ENCODE results near the gene CDH16. TPM values are rescaled to one million over a fixed set of nuclear protein-coding genes. Genes with fewer than 3 reads are reported as not detected.
"Not testable (repeated sequence)": the region's sequence is repeated elsewhere in the genome, so short reads cannot be mapped to it uniquely, and the experiment has no call there.

CDH16 gene
- total RNA-seq, 1 donor from 2014 or later, result 0.33 TPM

DNA sequence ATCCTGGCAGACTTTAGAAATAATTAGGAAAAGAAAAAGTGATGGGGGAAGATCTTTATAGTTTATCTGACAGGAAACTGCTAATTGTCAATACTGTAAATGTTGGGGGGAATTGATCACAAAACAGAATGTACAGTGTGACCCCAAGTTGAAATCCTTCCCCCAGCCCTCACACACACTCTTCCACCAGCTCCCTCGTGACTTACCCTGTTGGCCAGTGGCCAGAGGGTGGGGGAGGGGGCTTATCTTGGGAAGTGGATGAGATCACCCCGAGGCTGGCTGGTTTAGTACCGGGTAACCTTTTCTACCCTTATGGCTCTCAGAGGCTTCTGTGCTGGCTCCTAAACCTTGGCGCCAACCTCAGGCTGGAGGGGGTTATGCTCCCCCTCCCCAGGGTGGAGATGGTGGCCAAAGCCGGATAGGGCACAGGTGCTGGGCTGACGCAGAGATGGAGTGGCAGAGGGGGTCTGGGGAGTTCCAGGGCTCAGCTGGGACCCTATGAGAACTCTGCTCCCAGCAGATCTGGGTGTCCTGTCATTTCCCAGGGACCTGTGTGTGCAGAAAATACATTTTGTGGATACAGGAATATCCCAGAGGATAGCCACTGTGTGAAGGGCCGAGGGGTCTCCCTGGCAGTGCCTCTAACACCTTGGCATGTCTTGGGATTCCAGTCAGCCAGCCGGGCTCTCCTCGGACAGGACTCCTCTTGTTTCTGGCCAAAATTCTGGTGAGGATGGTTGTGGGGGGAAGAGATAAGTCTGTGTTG lies 18.6 kb downstream of the CDH16 start:
- no peaks in the 10 kb centered on the region for H3K27me3 ChIP-seq (ENCODE audit: control insufficient read depth, insufficient read depth, low read length)
- H3K4me3 ChIP-seq (ENCODE audit: low read depth, low read length), result no peak overlapping the region
- no peaks in the 10 kb centered on the region for H3K36me3 ChIP-seq (ENCODE audit: control insufficient read depth, insufficient read depth, low read length)
- TF ChIP-seq, protein P1, sequence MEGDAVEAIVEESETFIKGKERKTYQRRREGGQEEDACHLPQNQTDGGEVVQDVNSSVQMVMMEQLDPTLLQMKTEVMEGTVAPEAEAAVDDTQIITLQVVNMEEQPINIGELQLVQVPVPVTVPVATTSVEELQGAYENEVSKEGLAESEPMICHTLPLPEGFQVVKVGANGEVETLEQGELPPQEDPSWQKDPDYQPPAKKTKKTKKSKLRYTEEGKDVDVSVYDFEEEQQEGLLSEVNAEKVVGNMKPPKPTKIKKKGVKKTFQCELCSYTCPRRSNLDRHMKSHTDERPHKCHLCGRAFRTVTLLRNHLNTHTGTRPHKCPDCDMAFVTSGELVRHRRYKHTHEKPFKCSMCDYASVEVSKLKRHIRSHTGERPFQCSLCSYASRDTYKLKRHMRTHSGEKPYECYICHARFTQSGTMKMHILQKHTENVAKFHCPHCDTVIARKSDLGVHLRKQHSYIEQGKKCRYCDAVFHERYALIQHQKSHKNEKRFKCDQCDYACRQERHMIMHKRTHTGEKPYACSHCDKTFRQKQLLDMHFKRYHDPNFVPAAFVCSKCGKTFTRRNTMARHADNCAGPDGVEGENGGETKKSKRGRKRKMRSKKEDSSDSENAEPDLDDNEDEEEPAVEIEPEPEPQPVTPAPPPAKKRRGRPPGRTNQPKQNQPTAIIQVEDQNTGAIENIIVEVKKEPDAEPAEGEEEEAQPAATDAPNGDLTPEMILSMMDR (IDR thresholded peaks at IDR 0.05; ENCODE audit: insufficient read depth, low read length, poor library complexity, severe bottlenecking), result no peak
- peak; percentile 62 for DNase-seq (ENCODE audit: low read depth)

DNA sequence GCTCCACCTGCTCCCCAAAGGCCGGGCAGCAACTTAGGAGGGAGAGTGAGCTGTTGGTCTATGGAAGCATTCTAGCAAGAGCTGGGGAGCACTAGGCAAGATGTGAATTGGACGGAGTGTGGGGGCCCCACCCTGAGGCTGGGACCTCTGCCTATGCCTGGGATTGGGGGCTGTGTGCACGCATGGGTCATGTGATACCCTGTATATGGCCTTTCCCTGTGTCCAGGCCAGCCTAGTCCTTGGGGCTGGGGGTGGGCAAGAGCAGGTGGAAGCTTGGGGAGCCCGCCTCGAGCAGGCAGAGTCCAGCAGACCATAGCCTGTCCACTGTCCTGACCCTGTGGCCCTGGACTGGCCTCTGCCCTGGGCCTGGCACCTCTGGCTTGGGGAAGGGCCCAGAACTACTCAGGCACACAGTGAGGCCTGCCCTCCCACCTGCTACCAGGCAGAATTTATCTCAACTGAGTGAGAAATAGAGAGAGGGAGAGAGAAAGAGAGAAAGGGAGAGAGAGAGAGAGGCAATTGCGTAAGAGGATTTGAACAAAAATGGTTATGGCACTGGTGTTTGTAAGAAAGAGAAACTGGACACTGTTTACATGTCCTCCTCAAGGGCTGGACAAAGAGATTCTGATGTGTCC lies 19.3 kb downstream of the CDH16 start:
- Histone ChIP-seq H3K4me3 (ENCODE audit: low read depth, low read length) (no peak overlapping the region), H3K36me3 (ENCODE audit: control insufficient read depth, insufficient read depth, low read length) (no peaks in the 10 kb centered on the region), H3K27me3 (ENCODE audit: control insufficient read depth, insufficient read depth, low read length) (no peaks in the 10 kb centered on the region)
- DNase-seq (ENCODE audit: low read depth), result no peak
- TF ChIP-seq, protein P1 (IDR thresholded peaks at IDR 0.05; ENCODE audit: insufficient read depth, low read length, poor library complexity, severe bottlenecking), result no peak

DNA sequence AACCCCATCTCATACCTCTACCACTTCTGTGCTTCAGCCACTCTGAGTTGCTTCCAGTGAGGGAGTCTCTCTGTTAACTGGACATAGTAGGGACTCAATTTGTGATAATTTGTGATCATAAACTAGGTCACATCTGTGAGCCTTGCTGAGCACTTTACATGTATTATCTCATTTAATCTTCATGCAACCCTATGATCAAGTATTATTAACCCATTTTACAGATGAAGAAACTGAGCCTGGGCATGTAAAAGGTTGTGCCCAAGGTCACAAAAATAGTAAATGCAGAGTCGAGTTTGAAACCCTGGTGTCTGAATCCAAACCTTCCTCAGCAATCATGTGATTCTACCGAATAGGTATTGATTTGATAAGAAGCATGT lies 19.8 kb downstream of the CDH16 start:
- DNase-seq (ENCODE audit: low read depth), result no peak
- Histone ChIP-seq H3K27me3 (ENCODE audit: control insufficient read depth, insufficient read depth, low read length) (no peaks in the 10 kb centered on the region), H3K4me3 (ENCODE audit: low read depth, low read length) (no peak overlapping the region), H3K36me3 (ENCODE audit: control insufficient read depth, insufficient read depth, low read length) (no peaks in the 10 kb centered on the region)
- TF ChIP-seq, protein P1 (IDR thresholded peaks at IDR 0.05; ENCODE audit: insufficient read depth, low read length, poor library complexity, severe bottlenecking), result no peak

DNA sequence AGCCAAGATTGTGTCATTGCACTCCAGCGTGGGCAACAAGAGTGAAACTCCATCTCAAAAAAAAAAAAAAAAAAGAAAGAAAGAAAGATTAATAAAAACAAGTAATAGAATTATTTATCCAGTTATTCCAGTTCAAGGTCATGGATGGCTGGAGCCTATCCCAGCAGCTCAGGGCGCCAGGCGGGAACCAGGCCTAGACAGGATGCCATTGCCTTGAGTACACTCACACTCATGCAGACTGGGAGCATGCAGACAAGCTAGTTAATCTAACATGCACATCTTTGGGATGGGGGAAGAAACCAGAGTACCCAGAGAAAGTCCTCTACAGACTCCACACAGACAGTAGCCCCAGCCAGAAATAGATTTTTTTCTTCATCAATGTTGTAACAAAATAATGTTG lies 20.5 kb downstream of the CDH16 start:
- Histone ChIP-seq H3K4me3 (ENCODE audit: low read depth, low read length) (no peak overlapping the region), H3K36me3 (ENCODE audit: control insufficient read depth, insufficient read depth, low read length) (no peaks in the 10 kb centered on the region), H3K27me3 (ENCODE audit: control insufficient read depth, insufficient read depth, low read length) (no peaks in the 10 kb centered on the region)
- DNase-seq (ENCODE audit: low read depth), result peak; percentile 42
- TF ChIP-seq, protein P1 (IDR thresholded peaks at IDR 0.05; ENCODE audit: insufficient read depth, low read length, poor library complexity, severe bottlenecking), result no peak

DNA sequence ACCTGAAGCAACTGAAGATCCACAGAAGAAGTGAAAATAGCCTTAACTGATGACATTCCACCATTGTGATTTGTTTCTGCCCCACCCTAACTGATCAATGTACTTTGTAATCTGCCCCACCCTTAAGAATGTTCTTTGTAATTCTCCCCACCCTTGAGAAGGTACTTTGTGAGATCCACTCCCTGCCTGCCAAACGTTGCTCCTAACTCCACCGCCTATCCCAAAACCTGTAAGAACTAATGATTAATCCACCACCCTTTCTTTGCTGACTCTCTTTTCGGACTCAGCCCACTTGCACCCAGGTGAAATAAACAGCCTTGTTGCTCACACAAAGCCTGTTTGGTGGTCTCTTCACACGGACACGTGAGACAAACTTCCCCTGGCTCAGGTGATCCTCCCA lies 22.0 kb downstream of the CDH16 start:
- H3K4me3 ChIP-seq (ENCODE audit: low read depth, low read length); DNase-seq (ENCODE audit: low read depth); H3K27me3 ChIP-seq (ENCODE audit: control insufficient read depth, insufficient read depth, low read length); H3K36me3 ChIP-seq (ENCODE audit: control insufficient read depth, insufficient read depth, low read length): not testable (repeated sequence)

DNA sequence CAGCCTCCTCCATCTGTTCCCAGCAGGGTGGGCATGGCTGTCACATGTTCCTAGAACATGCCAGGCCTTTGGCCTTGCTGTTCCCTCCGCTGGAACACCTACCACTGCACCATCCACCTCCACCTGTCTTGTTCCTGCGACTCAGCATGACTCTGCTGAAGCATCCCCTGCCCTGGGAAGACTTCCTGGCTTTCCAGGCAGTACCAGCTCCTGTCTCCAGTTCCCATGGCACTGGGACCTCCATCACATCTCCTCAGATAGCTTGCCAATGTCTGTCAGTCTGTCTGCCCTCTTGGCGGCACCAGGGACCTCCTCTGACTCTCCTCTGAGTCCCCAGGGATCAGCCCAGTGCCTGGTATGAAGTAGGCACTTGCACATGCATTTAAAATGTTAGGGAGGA lies 22.7 kb downstream of the CDH16 start:
- H3K4me3 ChIP-seq (ENCODE audit: low read depth, low read length), result no peak overlapping the region
- no peaks in the 10 kb centered on the region for H3K27me3 ChIP-seq (ENCODE audit: control insufficient read depth, insufficient read depth, low read length)
- TF ChIP-seq, protein P1 (IDR thresholded peaks at IDR 0.05; ENCODE audit: insufficient read depth, low read length, poor library complexity, severe bottlenecking), result no peak
- DNase-seq (ENCODE audit: low read depth), result no peak
- no peaks in the 10 kb centered on the region for H3K36me3 ChIP-seq (ENCODE audit: control insufficient read depth, insufficient read depth, low read length)
